GM18498 (cell line): Measurements from ENCODE around the gene MACO1.
"Not testable (repeated sequence)": the region's sequence is repeated elsewhere in the genome, so short reads cannot be mapped to it uniquely, and the experiment has no call there.

Experiments used
- ATAC-seq: cut with Tn5 transposase; IDR thresholded peaks from one replicate; pipeline ENCODE4 v1.9.1; 2021; ENCODE audit warnings: mild to moderate bottlenecking, moderate library complexity; ENCODE audit not compliant: unreplicated experiment

MACO1 gene

DNA sequence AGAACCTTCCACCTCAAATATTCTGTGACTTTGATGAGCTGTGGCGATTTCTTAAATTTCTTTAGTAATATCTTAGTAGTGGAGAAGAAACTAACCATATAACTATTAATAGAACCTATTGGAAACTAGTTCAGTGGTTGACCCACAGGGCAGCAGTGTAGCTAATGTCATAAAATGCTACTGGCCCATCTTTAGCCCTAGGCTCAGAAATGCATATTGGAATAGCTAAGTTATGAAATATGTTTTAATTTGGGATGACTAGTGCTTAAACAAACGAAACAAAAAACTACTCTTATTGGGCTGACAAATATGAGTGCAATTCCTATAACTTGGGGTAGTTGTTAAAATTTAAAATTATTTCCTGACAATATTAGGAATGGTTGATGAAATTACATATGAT is 20.2 kb downstream of the MACO1 start:
- ATAC-seq: no peak

DNA sequence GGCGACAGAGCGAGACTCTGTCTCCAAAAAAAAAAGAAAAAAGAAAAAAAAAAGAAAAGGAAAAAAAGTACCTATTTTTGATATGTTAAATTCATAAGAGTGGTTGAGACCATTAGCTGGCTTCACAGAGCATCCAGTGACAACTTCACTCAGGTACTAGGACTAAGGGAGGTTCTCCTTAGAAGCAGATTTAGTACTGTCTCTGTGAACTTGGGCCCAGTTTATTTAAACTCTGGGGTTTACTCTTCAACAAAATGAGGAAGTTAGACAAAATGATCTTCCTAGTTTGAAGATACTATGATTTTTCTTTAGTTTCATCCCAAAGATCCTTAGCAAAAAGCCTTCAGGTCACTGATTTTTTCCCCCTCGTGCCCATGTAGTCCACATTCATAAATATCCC is 21.2 kb downstream of the MACO1 start:
- no peak for ATAC-seq

DNA sequence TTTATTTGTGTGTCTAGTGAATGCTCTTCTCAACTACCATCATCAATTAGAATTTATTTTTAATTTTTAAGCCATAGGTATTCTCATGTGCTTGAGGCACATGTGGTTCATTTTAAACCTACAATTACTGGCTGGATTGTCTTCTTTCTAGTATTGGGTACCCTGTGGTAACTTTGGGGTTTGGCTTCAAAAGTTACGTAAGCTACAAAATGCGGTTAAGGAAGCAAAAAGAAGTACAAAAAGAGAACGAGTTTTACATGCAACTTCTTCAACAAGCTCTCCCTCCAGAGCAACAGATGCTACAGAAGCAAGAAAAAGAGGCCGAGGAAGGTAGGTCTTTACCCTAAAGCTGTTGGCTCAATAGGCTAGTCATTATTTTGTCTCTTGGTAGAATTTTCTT is 25.8 kb downstream of the MACO1 start:
- no peak for ATAC-seq

DNA sequence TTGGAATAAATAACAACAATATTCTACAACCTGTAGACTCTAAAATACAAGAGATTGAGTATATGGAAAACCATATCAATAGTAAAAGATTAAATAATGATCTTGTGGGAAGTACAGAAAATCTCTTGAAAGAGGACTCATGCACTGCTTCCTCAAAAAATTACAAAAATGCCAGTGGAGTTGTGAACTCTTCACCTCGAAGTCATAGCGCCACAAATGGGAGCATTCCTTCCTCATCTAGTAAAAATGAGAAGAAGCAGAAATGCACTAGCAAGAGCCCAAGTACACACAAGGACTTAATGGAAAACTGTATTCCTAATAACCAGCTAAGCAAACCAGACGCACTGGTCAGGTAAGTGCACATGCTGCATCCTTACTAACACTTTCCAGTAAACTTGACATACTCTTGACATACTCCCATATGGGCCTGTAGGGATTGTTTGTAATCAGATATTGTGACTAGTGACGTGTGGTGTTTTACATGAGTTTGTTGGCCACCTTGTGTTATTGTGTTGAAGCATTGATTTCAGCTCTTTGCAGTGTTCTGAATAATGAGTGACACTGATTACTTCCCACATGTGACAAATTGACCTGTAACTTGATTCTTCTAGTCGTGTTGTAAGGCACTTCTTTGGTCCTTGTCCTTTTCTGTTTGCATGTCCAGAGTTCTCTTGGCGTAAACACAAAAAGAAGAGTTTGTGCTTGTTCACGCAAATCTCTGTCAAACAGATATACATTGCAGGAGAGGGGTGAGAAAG is 28.0 kb downstream of the MACO1 start:
- ATAC-seq: no peak

DNA sequence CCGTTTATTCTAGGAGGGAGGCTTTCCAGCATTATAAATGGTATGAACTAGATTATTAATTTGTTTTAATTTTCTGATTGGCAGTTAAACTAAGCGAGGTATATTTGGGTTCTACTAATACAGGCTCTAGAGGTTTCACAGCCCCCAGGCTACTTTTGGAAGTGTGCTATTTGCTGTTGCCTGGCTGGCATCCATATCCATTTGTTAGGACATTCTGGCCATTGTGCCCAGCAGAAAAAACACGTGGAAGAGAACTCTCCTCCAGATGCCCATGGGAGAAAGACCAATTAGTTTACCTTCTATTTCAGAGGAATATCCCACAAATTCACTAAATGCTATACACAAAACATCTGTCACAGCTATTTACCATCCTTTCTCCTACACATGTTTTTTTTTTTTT is 29.3 kb downstream of the MACO1 start:
- ATAC-seq: no peak

DNA sequence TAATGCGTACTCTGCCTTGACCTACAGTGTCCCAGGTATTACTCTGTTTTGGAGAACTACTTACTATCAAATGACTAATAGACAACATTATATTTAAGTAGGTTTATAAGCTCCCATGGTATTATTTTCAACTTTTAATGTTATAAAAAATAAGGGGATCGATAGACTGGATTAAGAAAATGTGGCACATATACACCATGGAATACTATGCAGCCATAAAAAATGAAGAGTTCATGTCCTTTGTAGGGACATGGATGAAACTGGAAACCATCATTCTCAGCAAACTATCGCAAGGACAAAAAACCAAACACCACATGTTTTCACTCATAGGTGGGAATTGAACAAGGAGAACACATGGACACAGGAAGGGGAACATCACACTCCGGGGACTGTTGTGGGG is 30.1 kb downstream of the MACO1 start:
- not testable (repeated sequence) for ATAC-seq

DNA sequence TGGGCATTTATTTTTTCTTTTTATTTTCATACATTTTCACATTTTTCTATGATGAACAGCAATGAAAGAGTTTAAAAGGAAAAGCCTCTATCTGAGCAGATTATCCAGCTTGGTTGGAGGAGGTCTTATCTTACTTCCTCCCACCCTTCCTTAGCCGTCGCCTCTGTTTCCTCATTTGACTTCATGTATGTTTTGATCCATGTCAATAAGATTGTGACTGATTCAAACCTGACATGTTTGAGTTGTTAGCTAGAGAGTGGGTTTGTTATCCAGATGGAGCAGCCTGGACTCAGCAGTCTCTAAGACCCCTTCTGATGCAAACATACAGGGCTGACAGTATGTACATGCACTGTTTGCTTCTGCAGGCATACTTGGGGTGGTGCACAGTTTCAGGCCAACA is 31.2 kb downstream of the MACO1 start:
- ATAC-seq: no peak

DNA sequence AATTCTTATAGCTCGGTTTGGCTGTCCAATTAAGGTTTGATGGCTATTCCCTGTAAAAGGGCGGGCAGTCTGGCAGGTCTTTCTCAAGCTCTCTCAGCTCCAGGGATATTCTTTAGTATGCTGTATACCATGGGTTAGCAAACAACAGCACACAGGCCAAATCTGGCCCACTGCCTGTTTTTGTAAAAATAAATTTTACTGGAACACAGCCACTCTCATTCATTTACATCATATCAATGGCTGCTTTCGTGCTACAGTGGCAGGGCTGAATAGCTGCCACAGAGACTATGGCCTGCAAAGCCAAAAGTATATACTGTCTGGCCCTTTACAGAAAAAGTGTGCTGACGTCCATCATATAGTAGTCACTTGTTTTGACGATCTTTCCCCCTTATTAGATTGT is 32.0 kb downstream of the MACO1 start:
- ATAC-seq: no peak

DNA sequence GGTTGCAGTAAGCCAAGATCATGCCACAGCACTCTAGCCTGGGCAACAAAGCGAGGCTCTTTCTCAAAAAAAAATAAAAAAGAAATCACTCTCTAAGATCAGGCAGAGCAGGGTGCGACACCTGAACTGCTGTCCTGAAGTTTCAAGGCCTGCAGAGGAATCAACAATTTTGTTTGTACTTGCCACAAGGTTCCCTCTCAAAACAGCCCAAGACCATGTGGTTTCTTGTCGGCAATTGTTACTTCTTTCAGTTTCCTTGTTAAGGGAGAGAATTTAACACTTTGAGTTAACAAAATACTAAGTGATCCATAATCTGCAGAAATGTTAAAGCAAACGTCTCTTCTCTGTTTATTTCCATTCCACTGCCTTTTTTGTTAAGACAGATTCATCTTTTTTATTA is 36.5 kb downstream of the MACO1 start:
- ATAC-seq: no peak

DNA sequence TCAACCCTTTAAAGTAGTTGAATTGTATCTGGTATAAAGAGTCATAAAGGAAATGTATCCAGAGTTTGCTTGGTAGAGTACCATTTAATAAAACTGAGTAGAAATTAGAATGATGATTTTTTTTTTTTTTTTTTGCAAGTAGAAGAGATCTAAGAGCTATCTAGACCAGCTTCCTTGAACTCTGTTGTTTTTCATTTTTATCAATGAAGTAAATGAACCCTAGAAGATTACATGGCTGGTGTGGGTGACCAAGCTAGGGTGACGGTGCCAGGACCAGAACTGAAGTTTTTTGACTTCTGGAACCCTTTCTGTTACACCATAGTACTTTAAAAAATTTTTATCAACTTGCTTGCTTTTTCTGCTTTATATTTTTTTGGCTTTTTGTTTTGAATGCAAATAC is 36.9 kb downstream of the MACO1 start:
- no peak for ATAC-seq

DNA sequence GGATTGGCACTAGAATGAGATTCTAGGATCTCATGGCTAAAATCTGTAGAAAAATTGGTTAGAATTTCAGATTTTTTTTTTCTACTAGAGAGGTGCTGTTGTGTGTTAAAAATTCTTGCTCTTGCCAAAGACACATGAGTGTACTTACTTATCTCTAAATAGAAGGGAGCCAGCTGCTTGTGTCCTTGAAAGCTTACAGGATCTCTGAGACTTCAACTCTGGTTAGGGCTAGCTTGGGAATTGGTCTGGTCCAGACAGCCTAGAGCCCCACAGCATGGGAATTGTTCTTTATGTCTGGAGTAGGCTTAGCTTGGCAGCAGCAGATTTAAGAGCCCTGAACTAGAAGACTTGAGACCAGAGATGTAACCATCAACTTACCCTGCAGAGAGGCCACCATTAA is 37.3 kb downstream of the MACO1 start:
- no peak for ATAC-seq

DNA sequence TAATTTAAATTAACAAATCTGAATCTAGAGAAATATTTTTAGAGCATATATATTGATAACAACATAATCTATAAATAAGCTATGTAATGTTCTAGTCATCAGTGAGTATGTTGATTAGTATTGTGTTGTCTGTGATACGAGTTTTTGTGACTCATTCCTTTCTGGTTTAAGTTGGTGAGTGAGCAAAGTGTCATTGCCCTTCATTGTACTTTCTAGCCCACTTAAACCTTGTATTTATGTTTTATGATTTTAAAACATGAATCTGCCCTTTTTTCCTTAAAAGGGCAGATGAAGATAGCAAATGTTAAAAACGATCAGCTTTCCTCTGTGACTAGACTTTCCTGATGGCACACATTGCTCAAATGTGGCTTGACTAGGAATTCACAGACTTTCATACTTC is 38.5 kb downstream of the MACO1 start:
- ATAC-seq: no peak

DNA sequence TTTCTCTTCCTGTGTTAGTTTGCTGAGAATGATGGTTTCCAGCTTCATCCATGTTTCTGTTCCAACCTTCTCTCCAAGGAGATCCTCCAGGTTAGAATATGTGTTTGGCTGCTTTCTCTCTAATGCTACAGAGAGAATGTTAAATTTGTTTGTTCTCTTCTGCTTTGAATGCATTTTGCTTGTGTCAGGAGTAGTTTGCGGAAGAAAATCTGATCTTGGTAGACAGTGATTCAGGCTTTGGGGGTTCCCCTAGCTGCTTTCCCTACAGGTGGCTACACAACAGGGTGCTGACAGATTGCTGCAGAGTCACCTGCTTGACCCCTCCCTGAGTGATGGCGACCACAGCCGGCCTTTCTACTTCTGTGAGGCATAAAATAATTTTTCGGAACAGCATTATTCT is 41.8 kb downstream of the MACO1 start:
- ATAC-seq: no peak

DNA sequence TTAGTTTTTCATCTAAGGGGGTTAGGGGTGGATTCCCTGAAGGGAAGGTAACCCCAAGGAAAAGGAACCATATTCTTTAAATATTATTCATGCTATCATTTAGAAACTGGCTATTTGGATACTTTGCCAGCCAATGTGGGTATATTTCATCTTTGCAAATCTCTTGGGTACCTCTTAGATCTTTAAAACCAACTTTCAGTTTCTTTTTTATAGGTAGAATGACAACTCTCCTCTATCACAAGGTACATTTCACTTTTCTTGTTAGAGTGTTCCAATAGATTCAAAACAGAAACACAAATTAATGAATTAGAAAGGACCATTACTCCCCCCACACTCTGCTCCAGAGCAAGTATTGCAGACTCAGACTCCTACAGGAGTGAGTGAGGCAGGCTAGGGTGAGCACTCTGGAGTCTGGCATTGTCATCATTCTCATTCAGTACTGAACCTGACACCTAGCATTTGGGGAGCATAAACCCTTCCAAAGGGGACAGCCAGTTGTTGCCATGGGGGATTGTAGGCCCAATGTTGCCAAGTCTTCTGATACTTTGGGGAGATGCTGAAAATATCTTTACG is 43.0 kb downstream of the MACO1 start:
- ATAC-seq: no peak

DNA sequence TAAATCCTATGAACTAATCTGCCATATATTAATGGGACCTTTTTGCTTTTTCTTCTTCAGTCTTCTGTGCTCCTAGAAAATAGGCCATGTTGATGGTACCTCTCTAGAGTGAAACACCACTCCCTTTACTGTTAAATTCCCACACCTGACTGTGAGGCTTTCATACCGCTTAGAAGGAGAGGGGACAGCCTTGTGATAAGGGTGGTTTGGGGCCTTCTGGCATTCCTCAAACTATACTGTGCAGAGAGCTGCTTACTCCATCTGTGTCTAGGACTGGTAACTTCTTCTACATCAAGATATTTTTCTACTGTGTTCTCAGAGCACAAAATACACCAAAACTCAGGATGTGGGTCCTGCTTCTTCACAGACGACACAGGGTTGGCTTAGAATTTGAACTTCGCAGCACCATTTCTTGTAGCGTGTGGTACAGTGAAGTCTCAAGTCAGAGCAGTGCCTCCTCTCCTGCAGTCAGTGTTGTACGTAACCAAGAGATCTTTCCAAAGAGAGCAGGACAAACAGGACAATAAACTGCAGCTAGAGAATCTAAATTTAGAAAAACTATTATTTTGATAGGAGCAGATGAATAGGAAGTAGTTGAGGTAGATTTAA is 43.8 kb downstream of the MACO1 start:
- ATAC-seq: no peak

DNA sequence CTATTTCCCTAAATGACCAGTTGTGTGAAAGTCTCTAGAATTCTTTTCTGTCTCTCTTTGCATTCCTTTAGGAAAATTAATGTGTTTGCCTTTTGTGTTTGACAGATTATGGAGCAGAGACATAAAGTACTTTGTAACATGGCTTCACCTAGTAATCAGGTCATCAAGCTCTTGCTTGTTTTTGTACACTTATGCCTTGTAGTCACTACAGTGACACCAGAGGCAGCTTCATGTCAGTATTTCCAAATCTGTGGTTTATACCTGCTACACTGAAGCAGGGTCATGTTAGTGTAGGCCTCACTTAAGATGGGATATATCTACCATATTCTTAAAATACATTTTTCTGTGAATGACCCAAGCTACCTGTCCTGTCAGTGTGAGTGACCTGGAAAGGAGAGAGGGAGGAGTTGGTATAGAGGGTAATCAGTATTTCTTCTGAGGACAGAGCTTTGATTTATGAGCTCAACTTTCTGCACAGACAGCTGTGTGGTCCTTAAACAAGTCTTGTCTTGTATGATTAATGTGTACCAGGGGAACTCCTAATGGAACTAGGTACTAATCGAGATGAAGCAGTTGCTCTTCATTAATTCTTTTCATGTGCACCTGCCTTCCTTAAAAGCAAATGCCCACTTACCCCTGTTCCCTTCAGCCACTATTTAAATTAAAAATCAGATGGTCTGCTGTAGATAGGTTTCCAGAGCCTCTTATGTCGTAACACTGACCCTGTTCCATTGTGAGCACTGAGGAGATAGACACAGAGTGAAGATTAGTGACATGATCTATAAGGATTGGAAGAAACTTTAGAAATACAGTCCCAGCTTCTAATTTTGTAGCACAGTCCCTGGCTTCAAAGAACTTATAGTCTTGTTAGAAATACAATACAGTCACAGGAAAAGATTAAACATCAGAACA is 45.7 kb downstream of the MACO1 start:
- ATAC-seq: no peak

DNA sequence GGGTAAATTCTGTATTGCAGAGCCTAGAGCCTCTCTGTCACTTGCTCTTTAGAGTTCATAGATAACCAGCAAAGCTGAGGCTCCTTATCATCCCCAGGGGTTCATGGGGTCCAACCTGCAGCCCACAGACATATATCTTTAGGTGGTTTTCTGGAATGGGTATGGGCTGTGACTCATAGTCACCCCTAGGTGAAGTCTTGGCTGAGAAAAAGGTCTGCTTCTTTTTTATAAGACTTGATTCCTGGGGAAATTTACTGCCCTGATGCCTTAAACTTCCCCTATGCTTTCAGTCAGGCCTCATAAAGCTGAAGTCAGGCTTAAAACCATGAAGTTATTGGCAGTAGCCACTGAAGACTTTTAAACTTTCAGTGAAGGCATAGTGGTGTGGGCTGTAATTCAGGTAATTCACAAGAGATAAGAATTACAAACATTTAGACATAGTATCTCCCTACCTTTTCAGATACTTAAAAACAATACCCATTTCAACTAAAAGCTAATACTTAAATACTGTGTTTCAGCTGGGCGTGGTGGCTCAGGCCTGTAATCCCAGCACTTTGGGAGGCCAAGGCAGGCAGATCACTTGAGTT is 46.8 kb downstream of the MACO1 start:
- no peak for ATAC-seq

DNA sequence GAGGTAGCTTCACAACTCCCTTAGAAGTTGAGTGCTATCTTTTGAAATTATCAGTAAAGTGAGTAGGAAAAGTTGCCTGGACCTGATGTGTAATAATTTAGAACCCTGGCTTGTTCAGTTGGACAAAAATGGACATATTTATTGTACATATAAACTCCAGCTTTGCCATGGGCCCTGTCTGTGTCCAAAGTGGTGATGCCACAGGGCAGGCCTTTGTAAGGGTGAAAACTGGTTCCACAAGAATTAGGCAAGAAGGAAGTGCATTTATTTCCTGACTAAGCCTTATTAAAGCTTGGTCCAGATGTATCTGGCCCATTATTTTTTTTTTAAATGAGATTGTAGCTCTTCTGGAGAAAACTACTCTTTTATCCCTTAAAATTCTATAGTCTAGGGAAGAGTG is 47.9 kb downstream of the MACO1 start:
- no peak for ATAC-seq

DNA sequence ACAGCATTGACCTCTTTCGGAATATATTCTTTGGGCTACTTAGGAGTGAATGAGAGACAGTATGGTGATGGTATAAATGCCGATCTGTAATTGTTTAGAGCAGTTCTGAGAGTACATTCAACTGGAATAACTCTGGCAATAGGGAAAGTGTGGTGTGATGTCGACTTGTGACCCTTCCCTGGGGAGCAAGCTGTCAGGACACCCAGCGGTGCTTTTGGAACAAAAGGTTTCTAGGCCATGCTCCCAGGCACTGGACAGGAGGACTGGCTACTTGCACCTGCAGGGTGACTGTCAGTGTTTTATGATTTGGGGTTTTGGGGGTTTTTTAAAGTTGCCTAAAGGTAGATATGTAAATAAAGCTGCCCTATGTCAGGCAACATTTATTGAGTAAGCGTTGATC is 50.9 kb downstream of the MACO1 start:
- no peak for ATAC-seq

DNA sequence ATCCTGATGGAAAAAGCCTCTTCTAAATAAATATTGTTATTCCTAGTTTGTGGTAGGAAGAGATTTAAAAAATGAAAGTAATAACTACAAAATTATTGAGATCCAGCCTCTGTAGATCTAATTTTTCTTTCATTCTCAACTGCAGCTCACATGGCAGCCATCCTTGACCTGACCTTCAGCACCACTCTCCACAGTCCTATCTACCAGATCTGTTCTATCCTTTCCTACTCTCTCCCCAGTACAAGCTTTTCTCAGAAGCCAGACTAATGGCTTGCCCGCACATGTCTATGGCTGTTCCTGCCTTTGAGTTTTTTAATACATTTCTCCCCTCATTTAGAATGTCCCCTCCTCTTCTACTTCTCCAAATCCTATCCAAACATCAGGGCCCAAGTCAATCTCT is 51.5 kb downstream of the MACO1 start:
- no peak for ATAC-seq

DNA sequence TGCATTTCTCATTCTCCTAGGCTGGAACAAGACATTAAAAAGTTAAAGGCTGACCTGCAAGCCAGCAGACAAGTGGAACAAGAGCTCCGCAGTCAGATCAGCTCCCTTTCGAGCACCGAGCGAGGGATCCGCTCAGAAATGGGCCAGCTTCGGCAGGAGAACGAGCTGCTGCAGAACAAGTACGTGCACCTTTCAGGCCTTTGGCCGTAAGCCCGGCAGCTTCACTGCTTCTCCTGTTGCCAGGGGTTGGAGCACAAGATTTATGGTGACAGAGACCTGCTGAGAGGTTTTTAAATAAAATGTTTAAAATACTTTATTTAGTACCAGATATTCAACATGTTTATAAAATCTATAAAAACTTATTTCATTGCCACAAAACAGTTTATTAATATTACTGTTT is 53.4 kb downstream of the MACO1 start:
- no peak for ATAC-seq
